OCI-LY1 (cell line): Measurements from ENCODE around the gene RIN1.

Source experiments
- CTCF ChIP-seq: fragments of 200-600 bp; sonication (generic), shearing (Covaris generic); IDR thresholded peaks from 2 replicates; pipeline ENCODE4 v1.5.1; 2017; ENCODE audit warnings: mild to moderate bottlenecking, antibody characterized with exemption, low read length, moderate library complexity, mixed read lengths
- EZH2 ChIP-seq: fragments of 200-600 bp; sonication (generic), shearing (Covaris generic); IDR thresholded peaks from 2 replicates; pipeline ENCODE4 v1.8.0; 2017; ENCODE audit warnings: borderline replicate concordance, mixed run types, mild to moderate bottlenecking, antibody characterized with exemption, low read length, moderate library complexity, mixed read lengths

GRCh38 chr11:66371627-66372415, 35.6 kb upstream of the RIN1 start, which contains the start of gene SLC29A2:
- TF ChIP-seq CTCF (no peak), EZH2 (no peak)
